SK-N-SH (cell line): ENCODE measurements around the gene ZNF641. TPM values are rescaled to one million over a fixed set of nuclear protein-coding genes. Genes with fewer than 3 reads are reported as not detected.

ENCODE experiments used
- CTCF ChIA-PET: fragments of 300-600, 350-600 bp; formaldehyde crosslinking; extraction: SDS; loops from one replicate; lab custom pipeline; 2021; lab: Yijun Ruan, JAX
- POLR2A ChIA-PET: fragments of 350-600 bp; sonication (Branson Sonifier 250); formaldehyde crosslinking; extraction: SDS; loops from one replicate; lab custom pipeline; 2020; ENCODE audit warnings: antibody characterized with exemption, inconsistent platforms; lab: Yijun Ruan, JAX
- DNase-seq: peaks from one replicate; pipeline ENCODE4 v3.0.0; 2012
- H2AFZ ChIP-seq: fragments of 200-600 bp; sonication (generic); 2 replicates; pipeline ENCODE4 v1.8.1; 2016; ENCODE audit warnings: antibody characterized with exemption, mild to moderate bottlenecking, low read depth
- H3F3A ChIP-seq: fragments of 200-600 bp; sonication (generic); replicated peaks from 2 replicates; pipeline ENCODE3; 2016; ENCODE audit warnings: antibody characterized with exemption, mild to moderate bottlenecking; ENCODE audit not compliant: insufficient read depth
- H3K27ac ChIP-seq, 2 experiments: fragments of 200-500 bp in 1 of 2; fragments of 200-600 bp in 1 of 2; sonication (Bioruptor generic) in 1 of 2; sonication (generic), shearing (Covaris generic) in 1 of 2; 2 replicates each; pipeline versions ENCODE4 v1.5.1 to v1.6.1; 2014 to 2016; ENCODE audit warnings: low read depth in 2 of 2, inconsistent platforms in 1 of 2, low read length in 1 of 2, mild to moderate bottlenecking in 1 of 2, mixed read lengths in 1 of 2
- H3K27me3 ChIP-seq: fragments of 200-600 bp; sonication (generic), shearing (Covaris generic); 2 replicates; pipeline ENCODE4 v1.6.1; 2016; ENCODE audit warnings: mixed run types; ENCODE audit not compliant: insufficient read depth
- H3K36me3 ChIP-seq, 2 experiments: fragments of 200-500 bp in 1 of 2; fragments of 200-600 bp in 1 of 2; sonication (Bioruptor generic) in 1 of 2; sonication (generic) in 1 of 2; replicated peaks in 1 of 2; 2 replicates each; pipeline versions ENCODE3 to v1.5.1; 2014 to 2016; ENCODE audit warnings: low read length in 1 of 2, mild to moderate bottlenecking in 1 of 2; ENCODE audit not compliant: insufficient read depth in 2 of 2, control insufficient read depth in 1 of 2
- H3K4me1 ChIP-seq, 2 experiments: fragments of 200-500 bp in 1 of 2; fragments of 200-600 bp in 1 of 2; sonication (Bioruptor generic) in 1 of 2; sonication (generic), shearing (Covaris generic) in 1 of 2; 2 replicates each; pipeline versions ENCODE4 v1.5.1 to v1.6.1; 2014 to 2016; ENCODE audit warnings: low read depth in 1 of 2, low read length in 1 of 2, mixed run types in 1 of 2; ENCODE audit not compliant: insufficient read depth in 2 of 2, control insufficient read depth in 1 of 2
- H3K4me2 ChIP-seq: fragments of 200-600 bp; sonication (generic), shearing (Covaris generic); 2 replicates; pipeline ENCODE4 v1.6.1; 2017; ENCODE audit warnings: mixed run types
- H3K4me3 ChIP-seq, 2 experiments: fragments of 200-500 bp in 1 of 2; fragments of 200-600 bp in 1 of 2; sonication (Bioruptor generic) in 1 of 2; sonication (generic), shearing (Covaris generic) in 1 of 2; 2 replicates each; pipeline versions ENCODE4 v1.5.1 to v1.8.1; 2014 to 2016; ENCODE audit warnings: low read depth in 2 of 2, inconsistent platforms in 1 of 2, low read length in 1 of 2, mild to moderate bottlenecking in 1 of 2, mixed read lengths in 1 of 2, moderate library complexity in 1 of 2
- H3K79me2 ChIP-seq: fragments of 200-600 bp; sonication (generic); 2 replicates; pipeline ENCODE4 v1.8.1; 2017; ENCODE audit warnings: mild to moderate bottlenecking; ENCODE audit not compliant: insufficient read depth
- H3K9ac ChIP-seq: fragments of 200-600 bp; sonication (generic); 2 replicates; pipeline ENCODE4 v1.6.1; 2017; ENCODE audit warnings: mixed run types
- H3K9me2 ChIP-seq: fragments of 200-600 bp; sonication (generic); 2 replicates; pipeline ENCODE4 v1.6.1; 2017; ENCODE audit warnings: mixed run types
- H3K9me3 ChIP-seq: fragments of 200-600 bp; sonication (generic); 2 replicates; pipeline ENCODE4 v1.6.1; 2017; ENCODE audit warnings: mixed run types, mild to moderate bottlenecking, moderate library complexity
- H4K20me1 ChIP-seq: fragments of 200-600 bp; sonication (generic); 2 replicates; pipeline ENCODE4 v1.6.1; 2017; ENCODE audit warnings: mild to moderate bottlenecking, mixed run types; ENCODE audit not compliant: insufficient read depth
- ELF1 ChIP-seq: IDR thresholded peaks from 2 replicates; pipeline ENCODE4 v1.4.0; 2012
- EZH2phosphoT487 ChIP-seq: fragments of 200-600 bp; sonication (generic); IDR thresholded peaks from 2 replicates; pipeline ENCODE4 v1.6.1; 2017; ENCODE audit warnings: low read depth, mixed run types, mild to moderate bottlenecking, antibody characterized with exemption, moderate library complexity, borderline replicate concordance
- FOXJ3 ChIP-seq: sonication (generic); formaldehyde crosslinking; IDR thresholded peaks from 2 replicates; pipeline ENCODE4 v1.5.1; 2020; ENCODE audit warnings: mild to moderate bottlenecking, missing genetic modification reagents
- NFIC ChIP-seq: IDR thresholded peaks from 2 replicates; pipeline ENCODE4 v1.4.0; 2012; ENCODE audit warnings: borderline replicate concordance
- NRF1 ChIP-seq: IDR thresholded peaks from 2 replicates; pipeline ENCODE4 v1.6.1; 2012; ENCODE audit warnings: low read depth, mild to moderate bottlenecking, low read length
- RAD21 ChIP-seq: IDR thresholded peaks from 2 replicates; pipeline ENCODE4 v1.6.1; 2012; ENCODE audit warnings: mild to moderate bottlenecking, low read length
- RFX5 ChIP-seq: IDR thresholded peaks from 2 replicates; pipeline ENCODE4 v1.6.1; 2012; ENCODE audit warnings: mild to moderate bottlenecking, improper control_type of control experiment, low read length
- TEAD4 ChIP-seq: IDR thresholded peaks from 2 replicates; pipeline ENCODE4 v1.4.0; 2012; ENCODE audit warnings: mild to moderate bottlenecking, borderline replicate concordance; ENCODE audit not compliant: insufficient read depth
- WGBS: methylation state at CpG from one replicate; pipeline ENCODE4 v1.1.6; 2017; ENCODE audit warnings: low lambda C conversion rate; 5-methylcytosine and 5-hydroxymethylcytosine counted together
- polyA plus RNA-seq, 3 experiments: library from polyadenylated mRNA; depleted of rRNA; stranded (reverse); fragments of >200 nt; gene quantifications; 2 replicates each; pipeline ENCODE4 v1.2.3, GENCODE V29; 2012
- TF ChIP-seq, protein P1 (sequence below): IDR thresholded peaks from 2 replicates; pipeline ENCODE4 v1.6.1; 2012; ENCODE audit warnings: mild to moderate bottlenecking, low read depth, low read length, moderate library complexity
- TF ChIP-seq, protein P2 (sequence below): IDR thresholded peaks from 2 replicates; pipeline ENCODE4; 2012

ZNF641 gene
- polyA plus RNA-seq, 1 of the 3 experiments (the other 2 are of a cell fraction): 1.9 TPM

DNA sequence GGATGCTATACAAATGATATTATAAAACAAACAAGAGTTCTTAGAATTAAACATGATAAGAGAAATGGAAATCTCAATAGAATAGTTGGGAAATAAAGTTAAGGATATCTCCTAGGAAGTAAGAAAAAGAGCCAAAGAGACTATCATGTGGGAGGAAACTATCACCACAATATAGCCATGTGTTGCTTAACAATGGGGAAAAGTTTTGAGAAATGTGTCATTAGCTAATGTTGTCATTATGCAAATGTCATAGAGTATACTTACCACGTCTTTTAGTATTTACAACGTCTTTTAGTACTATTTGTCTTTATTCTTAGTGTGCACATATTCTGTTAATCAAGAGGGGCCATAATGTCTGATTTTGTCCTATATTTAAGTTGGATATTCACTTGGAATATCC, 58.7 kb downstream of the ZNF641 start (continued):
- TF ChIP-seq, protein P1, sequence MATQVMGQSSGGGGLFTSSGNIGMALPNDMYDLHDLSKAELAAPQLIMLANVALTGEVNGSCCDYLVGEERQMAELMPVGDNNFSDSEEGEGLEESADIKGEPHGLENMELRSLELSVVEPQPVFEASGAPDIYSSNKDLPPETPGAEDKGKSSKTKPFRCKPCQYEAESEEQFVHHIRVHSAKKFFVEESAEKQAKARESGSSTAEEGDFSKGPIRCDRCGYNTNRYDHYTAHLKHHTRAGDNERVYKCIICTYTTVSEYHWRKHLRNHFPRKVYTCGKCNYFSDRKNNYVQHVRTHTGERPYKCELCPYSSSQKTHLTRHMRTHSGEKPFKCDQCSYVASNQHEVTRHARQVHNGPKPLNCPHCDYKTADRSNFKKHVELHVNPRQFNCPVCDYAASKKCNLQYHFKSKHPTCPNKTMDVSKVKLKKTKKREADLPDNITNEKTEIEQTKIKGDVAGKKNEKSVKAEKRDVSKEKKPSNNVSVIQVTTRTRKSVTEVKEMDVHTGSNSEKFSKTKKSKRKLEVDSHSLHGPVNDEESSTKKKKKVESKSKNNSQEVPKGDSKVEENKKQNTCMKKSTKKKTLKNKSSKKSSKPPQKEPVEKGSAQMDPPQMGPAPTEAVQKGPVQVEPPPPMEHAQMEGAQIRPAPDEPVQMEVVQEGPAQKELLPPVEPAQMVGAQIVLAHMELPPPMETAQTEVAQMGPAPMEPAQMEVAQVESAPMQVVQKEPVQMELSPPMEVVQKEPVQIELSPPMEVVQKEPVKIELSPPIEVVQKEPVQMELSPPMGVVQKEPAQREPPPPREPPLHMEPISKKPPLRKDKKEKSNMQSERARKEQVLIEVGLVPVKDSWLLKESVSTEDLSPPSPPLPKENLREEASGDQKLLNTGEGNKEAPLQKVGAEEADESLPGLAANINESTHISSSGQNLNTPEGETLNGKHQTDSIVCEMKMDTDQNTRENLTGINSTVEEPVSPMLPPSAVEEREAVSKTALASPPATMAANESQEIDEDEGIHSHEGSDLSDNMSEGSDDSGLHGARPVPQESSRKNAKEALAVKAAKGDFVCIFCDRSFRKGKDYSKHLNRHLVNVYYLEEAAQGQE: no peak
- TF ChIP-seq NFIC (no peak), NRF1 (no peak), TEAD4 (no peak)
- TF ChIP-seq, protein P2, sequence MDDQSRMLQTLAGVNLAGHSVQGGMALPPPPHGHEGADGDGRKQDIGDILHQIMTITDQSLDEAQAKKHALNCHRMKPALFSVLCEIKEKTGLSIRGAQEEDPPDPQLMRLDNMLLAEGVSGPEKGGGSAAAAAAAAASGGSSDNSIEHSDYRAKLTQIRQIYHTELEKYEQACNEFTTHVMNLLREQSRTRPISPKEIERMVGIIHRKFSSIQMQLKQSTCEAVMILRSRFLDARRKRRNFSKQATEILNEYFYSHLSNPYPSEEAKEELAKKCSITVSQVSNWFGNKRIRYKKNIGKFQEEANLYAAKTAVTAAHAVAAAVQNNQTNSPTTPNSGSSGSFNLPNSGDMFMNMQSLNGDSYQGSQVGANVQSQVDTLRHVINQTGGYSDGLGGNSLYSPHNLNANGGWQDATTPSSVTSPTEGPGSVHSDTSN: no peak

DNA sequence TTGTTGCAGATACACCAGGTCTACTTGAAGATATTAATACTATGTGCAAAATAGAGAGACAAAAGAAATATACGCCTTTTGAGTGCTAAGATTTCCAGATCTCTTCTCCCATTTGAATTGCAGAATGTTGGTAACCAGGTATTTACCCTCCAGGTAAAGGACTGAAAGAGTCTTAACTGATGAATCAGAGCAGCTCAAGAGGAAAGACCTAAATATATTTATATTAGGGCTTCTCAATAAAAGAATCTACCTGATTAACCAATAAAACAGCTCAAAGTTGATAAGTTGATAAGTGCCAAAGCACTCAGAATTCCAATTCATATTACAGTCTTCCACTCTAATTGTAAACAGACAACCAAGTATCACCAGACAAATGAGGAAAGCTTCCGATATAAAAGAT, 59.2 kb downstream of the ZNF641 start:
- WGBS: 27% methylated on average over 2 of the region's 2 CpGs
- Histone ChIP-seq H3K9me2 (no peaks in the 10 kb centered on the region), H4K20me1 (no peaks in the 10 kb centered on the region), H3K79me2 (no peaks in the 10 kb centered on the region), H3K27ac (no peak overlapping the region), H3K27me3 (no peaks in the 10 kb centered on the region), H3F3A (no peaks in the 10 kb centered on the region), H3K9ac (no peak overlapping the region), H3K36me3 (no peaks in the 10 kb centered on the region), H3K9me3 (no peaks in the 10 kb centered on the region), H3K4me2 (no peak overlapping the region), H2AFZ (no peak overlapping the region), H3K4me3 (no peak overlapping the region), H3K4me1 (no peaks in the 10 kb centered on the region)
- TF ChIP-seq ELF1: no peak
- TF ChIP-seq, protein P1: no peak
- TF ChIP-seq, protein P2: no peak
- TF ChIP-seq RFX5: no peak
- TF ChIP-seq EZH2phosphoT487: no peak
- no peak for TF ChIP-seq RAD21
- TF ChIP-seq FOXJ3 (CRISPR knock-in tag): no peak
- CTCF ChIA-PET: interaction anchor here (1.4 kb wide), 1 partner anchor 127 kb away, joined by 3 read pairs; no protein-coding TSS in a partner anchor
- POLR2A ChIA-PET: no interaction called here
- DNase-seq: no peak
